ENCODE measurements around the gene ANKHD1. TPM values are rescaled to one million over a fixed set of nuclear protein-coding genes. Genes with fewer than 3 reads are reported as not detected.
A peak's percentile ranks its signal among the peaks of the same experiment; 100 is the strongest.

The ANKHD1 gene
- total and polyA plus RNA-seq, 10 donors: 30.5 to 235 (median 157) TPM

- H3K27me3 ChIP-seq (replicated peaks in 1 of 7): no peaks in the 10 kb centered on the region
- H3K4me3 ChIP-seq: no peak overlapping the region
- peak overlapping the region in 5 of 8 donors; percentile 11 to 56 (median 37) for H3K27ac ChIP-seq
- no peak for TF ChIP-seq POLR2A (IDR thresholded peaks at IDR 0.05)
- peak in 1 of 3 donors; percentile 54 for TF ChIP-seq POLR2AphosphoS5 (IDR thresholded peaks at IDR 0.05)
- TF ChIP-seq CTCF (IDR thresholded peaks at IDR 0.05 in 8 of 11, conservative IDR thresholded peaks at IDR 0.05 in 3 of 11): peak; percentile 56 to 93 (median 84)
- peak; percentile 79 for DNase-seq
- intact Hi-C loops (cut with DNase I; ENCODE audit: low total_unique reads): loop anchor here (10.0 kb wide), 1 partner anchor 342 kb away; no protein-coding TSS in a partner anchor
- peaks cover 0 to 32% (median 12%) of the 10 kb centered on the region in 6 donors for H3K4me1 ChIP-seq
- H3K36me3 ChIP-seq: no peaks in the 10 kb centered on the region
- WGBS, 5 donors: 0 to 25% (median 13%) methylated on average over 2 of the region's 2 CpGs
- no peaks in the 10 kb centered on the region for H3K9me3 ChIP-seq
These were observed 28.6 kb upstream of the ANKHD1 start for GRCh38 chr5:140372971-140373487.

- no peak overlapping the region for H3K4me3 ChIP-seq
- DNase-seq: no peak
These were observed 20.3 kb upstream of the ANKHD1 start for GRCh38 chr5:140381351-140381750.

GRCh38 chr5:140381972-140382371, 19.7 kb upstream of the ANKHD1 start:
- intact Hi-C loops (cut with DNase I; ENCODE audit: low total_unique reads): no loop called here

More at GRCh38 chr5:140381351-140381750, 20.3 kb upstream of the ANKHD1 start:
- peaks cover 0 to 4% (median 0%) of the 10 kb centered on the region in 8 donors for H3K9me3 ChIP-seq
- no peak overlapping the region for H3K27ac ChIP-seq
- intact Hi-C loops (cut with DNase I; ENCODE audit: low total_unique reads): no loop called here
- peaks cover 0 to 13% (median 4%) of the 10 kb centered on the region in 6 donors for H3K4me1 ChIP-seq
- no peak for TF ChIP-seq CTCF (IDR thresholded peaks at IDR 0.05 in 8 of 11, conservative IDR thresholded peaks at IDR 0.05 in 3 of 11)
- TF ChIP-seq POLR2AphosphoS5 (IDR thresholded peaks at IDR 0.05): no peak
- TF ChIP-seq POLR2A (IDR thresholded peaks at IDR 0.05): no peak
- WGBS, 5 donors: 93 to 97% (median 94%) methylated on average over 4 of the region's 4 CpGs
- H3K36me3 ChIP-seq: no peaks in the 10 kb centered on the region
- no peaks in the 10 kb centered on the region for H3K27me3 ChIP-seq (replicated peaks in 1 of 7)

More at GRCh38 chr5:140381972-140382371, 19.7 kb upstream of the ANKHD1 start:
- WGBS, 5 donors: 94 to 100% (median 97%) methylated on average over 1 of the region's 1 CpG
- H3K4me1 ChIP-seq: peaks cover 0 to 13% (median 4%) of the 10 kb centered on the region in 6 donors
- H3K36me3 ChIP-seq: no peaks in the 10 kb centered on the region
- TF ChIP-seq POLR2AphosphoS5 (IDR thresholded peaks at IDR 0.05): no peak
- no peak for TF ChIP-seq CTCF (IDR thresholded peaks at IDR 0.05 in 8 of 11, conservative IDR thresholded peaks at IDR 0.05 in 3 of 11)
- no peak for TF ChIP-seq POLR2A (IDR thresholded peaks at IDR 0.05)
- H3K4me3 ChIP-seq: no peak overlapping the region
- no peaks in the 10 kb centered on the region for H3K27me3 ChIP-seq (replicated peaks in 1 of 7)
- H3K27ac ChIP-seq: no peak overlapping the region
- peaks cover 0 to 4% (median 0%) of the 10 kb centered on the region in 8 donors for H3K9me3 ChIP-seq
- DNase-seq: no peak
